Measurements from ENCODE around the gene ZNF417. TPM values are rescaled to one million over a fixed set of nuclear protein-coding genes. Genes with fewer than 3 reads are reported as not detected.

Gene ZNF417
- total RNA-seq, 2 experiments from 2014 or later, result 26.2 to 31.6 TPM

GRCh38 chr19:57927587-57927986 is 11.2 kb upstream of the ZNF417 start:
- Histone ChIP-seq H3K9me3 (ENCODE audit: control insufficient read depth in 1 of 2, insufficient read depth in 1 of 2, low read length in 2 of 2) (peaks cover 52 to 75% of the 10 kb centered on the region in 2 experiments), H3K36me3 (ENCODE audit: insufficient read depth, low read length) (no peaks in the 10 kb centered on the region), H3K4me3 (ENCODE audit: low read length) (no peak overlapping the region), H3K4me1 (ENCODE audit: insufficient read depth, low read length) (no peaks in the 10 kb centered on the region), H3K27ac (ENCODE audit: low read depth in 1 of 2, low read length in 2 of 2) (no peak overlapping the region), H3K27me3 (ENCODE audit: control insufficient read depth in 1 of 2, insufficient read depth in 2 of 2, low read length in 2 of 2) (no peaks in the 10 kb centered on the region)
- Mint-ChIP-seq H3K4me3 (no peak overlapping the region), H3K27ac (no peak overlapping the region), H3K27me3 (no peaks in the 10 kb centered on the region), H3K9me3 (peaks cover 8% of the 10 kb centered on the region), H3K4me1 (ENCODE audit: low read depth) (no peaks in the 10 kb centered on the region), H3K36me3 (ENCODE audit: low read depth) (peaks cover 83% of the 10 kb centered on the region)
- no peak for DNase-seq
- ChIA-PET POLR2A (no interaction called here), CTCF (no interaction called here)
- intact Hi-C loops (cut with DNase I, micrococcal nuclease), result no loop called here
- no peak for TF ChIP-seq CTCF (IDR thresholded peaks at IDR 0.05)
- ATAC-seq (ENCODE audit: poor library complexity), result no peak

GRCh38 chr19:57914531-57914930 is 1.9 kb downstream of the ZNF417 start:
- no peak for TF ChIP-seq CTCF (IDR thresholded peaks at IDR 0.05)
- Mint-ChIP-seq H3K36me3 (ENCODE audit: low read depth) (peaks cover 79% of the 10 kb centered on the region), H3K27ac (peak overlapping the region; percentile 92), H3K4me1 (ENCODE audit: low read depth) (peaks cover 39% of the 10 kb centered on the region), H3K27me3 (no peaks in the 10 kb centered on the region), H3K4me3 (peak overlapping the region; percentile 93), H3K9me3 (peaks cover 20% of the 10 kb centered on the region)
- Histone ChIP-seq H3K4me1 (ENCODE audit: insufficient read depth, low read length) (peaks cover 14% of the 10 kb centered on the region), H3K36me3 (ENCODE audit: insufficient read depth, low read length) (peaks cover 32% of the 10 kb centered on the region), H3K27me3 (ENCODE audit: control insufficient read depth in 1 of 2, insufficient read depth in 2 of 2, low read length in 2 of 2) (no peaks in the 10 kb centered on the region), H3K9me3 (ENCODE audit: control insufficient read depth in 1 of 2, insufficient read depth in 1 of 2, low read length in 2 of 2) (peaks cover 27 to 31% of the 10 kb centered on the region in 2 experiments), H3K27ac (ENCODE audit: low read depth in 1 of 2, low read length in 2 of 2) (no peak overlapping the region), H3K4me3 (ENCODE audit: low read length) (no peak overlapping the region)
- ChIA-PET CTCF (no interaction called here), POLR2A (interaction anchor here (0.5 to 1.1 kb wide), 2 partner anchors 227 to 300 kb away, joined by 3 read pairs; partner anchors contain the start of gene ZNF134)
- no peak for ATAC-seq (ENCODE audit: poor library complexity)
- intact Hi-C loops (cut with DNase I, micrococcal nuclease), result no loop called here
- no peak for DNase-seq

GRCh38 chr19:57907394-57907793 is 9.0 kb downstream of the ZNF417 start:
- Mint-ChIP-seq H3K4me1 (ENCODE audit: low read depth) (peaks cover 10% of the 10 kb centered on the region), H3K27me3 (no peaks in the 10 kb centered on the region), H3K4me3 (no peak overlapping the region), H3K9me3 (peaks cover 8% of the 10 kb centered on the region), H3K36me3 (ENCODE audit: low read depth) (peaks cover 74% of the 10 kb centered on the region), H3K27ac (no peak overlapping the region)
- POLR2A ChIA-PET, result no interaction called here
- Histone ChIP-seq H3K4me3 (ENCODE audit: low read length) (no peak overlapping the region), H3K27ac (ENCODE audit: low read depth in 1 of 2, low read length in 2 of 2) (no peak overlapping the region), H3K4me1 (ENCODE audit: insufficient read depth, low read length) (no peaks in the 10 kb centered on the region), H3K9me3 (ENCODE audit: control insufficient read depth in 1 of 2, insufficient read depth in 1 of 2, low read length in 2 of 2) (peaks cover 46 to 48% of the 10 kb centered on the region in 2 experiments), H3K36me3 (ENCODE audit: insufficient read depth, low read length) (peaks cover 28% of the 10 kb centered on the region), H3K27me3 (ENCODE audit: control insufficient read depth in 1 of 2, insufficient read depth in 2 of 2, low read length in 2 of 2) (no peaks in the 10 kb centered on the region)
- DNase-seq (no peak), ATAC-seq (ENCODE audit: poor library complexity) (no peak)
- intact Hi-C loops (cut with DNase I, micrococcal nuclease), result no loop called here
- CTCF ChIA-PET, result no interaction called here
- TF ChIP-seq CTCF (IDR thresholded peaks at IDR 0.05), result no peak
